Liver (tissue), 3 donors: ENCODE measurements around the gene CCL16.

Experiments
- FOXA1 ChIP-seq: IDR thresholded peaks from 2 replicates; pipeline ENCODE4 v1.6.1; 2016; ENCODE audit warnings: antibody characterized with exemption
- FOXA2 ChIP-seq: IDR thresholded peaks from 2 replicates; pipeline ENCODE4 v1.6.1; 2016; ENCODE audit warnings: antibody characterized with exemption
- HNF4A ChIP-seq, 2 donors: conservative IDR thresholded peaks; 2 replicates each; pipeline ENCODE4 v1.6.1; 2016; ENCODE audit warnings: antibody characterized with exemption in 2 of 2, mild to moderate bottlenecking in 2 of 2
- JUND ChIP-seq, 2 donors: IDR thresholded peaks; 2 replicates each; pipeline ENCODE4 v1.6.1; 2016; ENCODE audit warnings: antibody characterized with exemption in 2 of 2
- RAD21 ChIP-seq, 2 donors: IDR thresholded peaks; 2 replicates each; pipeline ENCODE4 v1.6.1; 2016; ENCODE audit warnings: antibody characterized with exemption in 2 of 2, mild to moderate bottlenecking in 2 of 2
- REST ChIP-seq: IDR thresholded peaks from 2 replicates; pipeline ENCODE4 v1.6.1; 2016; ENCODE audit warnings: antibody characterized with exemption, mild to moderate bottlenecking
- TAF1 ChIP-seq: conservative IDR thresholded peaks from 2 replicates; pipeline ENCODE4 v1.6.1; 2016; ENCODE audit warnings: antibody characterized with exemption, mild to moderate bottlenecking
- YY1 ChIP-seq: IDR thresholded peaks from 2 replicates; pipeline ENCODE4 v1.6.1; 2016; ENCODE audit warnings: antibody characterized with exemption, mild to moderate bottlenecking
- TF ChIP-seq, protein P1 (sequence below): fragments of 150-350 bp; IDR thresholded peaks from 2 replicates; pipeline ENCODE4 v1.5.1; 2017; ENCODE audit warnings: improper control_type of control experiment, low read depth, low read length; ENCODE audit not compliant: missing input control
- TF ChIP-seq, protein P2 (sequence below): IDR thresholded peaks from 2 replicates; pipeline ENCODE4 v1.6.1; 2016; ENCODE audit warnings: antibody characterized with exemption
- donor health status: healthy.
- donor health status: healthy.

GRCh38 chr17:36011201-36011600, 29.9 kb upstream of the CCL16 start:
- TF ChIP-seq, protein P1, sequence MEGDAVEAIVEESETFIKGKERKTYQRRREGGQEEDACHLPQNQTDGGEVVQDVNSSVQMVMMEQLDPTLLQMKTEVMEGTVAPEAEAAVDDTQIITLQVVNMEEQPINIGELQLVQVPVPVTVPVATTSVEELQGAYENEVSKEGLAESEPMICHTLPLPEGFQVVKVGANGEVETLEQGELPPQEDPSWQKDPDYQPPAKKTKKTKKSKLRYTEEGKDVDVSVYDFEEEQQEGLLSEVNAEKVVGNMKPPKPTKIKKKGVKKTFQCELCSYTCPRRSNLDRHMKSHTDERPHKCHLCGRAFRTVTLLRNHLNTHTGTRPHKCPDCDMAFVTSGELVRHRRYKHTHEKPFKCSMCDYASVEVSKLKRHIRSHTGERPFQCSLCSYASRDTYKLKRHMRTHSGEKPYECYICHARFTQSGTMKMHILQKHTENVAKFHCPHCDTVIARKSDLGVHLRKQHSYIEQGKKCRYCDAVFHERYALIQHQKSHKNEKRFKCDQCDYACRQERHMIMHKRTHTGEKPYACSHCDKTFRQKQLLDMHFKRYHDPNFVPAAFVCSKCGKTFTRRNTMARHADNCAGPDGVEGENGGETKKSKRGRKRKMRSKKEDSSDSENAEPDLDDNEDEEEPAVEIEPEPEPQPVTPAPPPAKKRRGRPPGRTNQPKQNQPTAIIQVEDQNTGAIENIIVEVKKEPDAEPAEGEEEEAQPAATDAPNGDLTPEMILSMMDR, result no peak
- TF ChIP-seq HNF4A (conservative IDR thresholded peaks at IDR 0.05) (no peak), RAD21 (IDR thresholded peaks at IDR 0.05) (no peak), YY1 (no peak), JUND (IDR thresholded peaks at IDR 0.05) (no peak), FOXA1 (no peak), TAF1 (no peak), REST (no peak), FOXA2 (no peak)
- TF ChIP-seq, protein P2, sequence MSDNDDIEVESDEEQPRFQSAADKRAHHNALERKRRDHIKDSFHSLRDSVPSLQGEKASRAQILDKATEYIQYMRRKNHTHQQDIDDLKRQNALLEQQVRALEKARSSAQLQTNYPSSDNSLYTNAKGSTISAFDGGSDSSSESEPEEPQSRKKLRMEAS, result no peak
